OCI-LY3 (cell line): Measurements from ENCODE around the gene EFNA5.

Source experiments
- H2AFZ ChIP-seq: fragments of 200-600, 300-600 bp; shearing (Covaris generic); 2 replicates; pipeline ENCODE4 v1.6.0; 2014; ENCODE audit warnings: antibody characterized with exemption, low read depth, low read length
- H3K27ac ChIP-seq: fragments of 200-600, 300-600 bp; sonication (generic); 2 replicates; pipeline ENCODE4 v1.5.1; 2014; ENCODE audit warnings: mild to moderate bottlenecking, low read length, moderate library complexity, mixed read lengths
- H3K27me3 ChIP-seq: fragments of 200-600, 300-600 bp; sonication (generic); 2 replicates; pipeline ENCODE4 v1.6.1; 2014; ENCODE audit warnings: low read depth, low read length, mixed read lengths
- H3K36me3 ChIP-seq: fragments of 200-600, 300-600 bp; sonication (generic); replicated peaks from 2 replicates; pipeline ENCODE3; 2014; ENCODE audit warnings: low read depth, low read length, mixed read lengths
- H3K4me1 ChIP-seq: fragments of 300-600, 200-600 bp; sonication (generic); 2 replicates; pipeline ENCODE4 v1.6.1; 2014; ENCODE audit warnings: low read length, mixed read lengths
- H3K4me2 ChIP-seq: fragments of 200-600, 300-600 bp; sonication (generic); 2 replicates; pipeline ENCODE4 v1.6.1; 2014; ENCODE audit warnings: low read length, mixed read lengths
- H3K4me3 ChIP-seq: fragments of 300-600, 200-600 bp; sonication (generic); 2 replicates; pipeline ENCODE4 v1.5.1; 2014; ENCODE audit warnings: antibody characterized with exemption, mild to moderate bottlenecking, low read length, moderate library complexity
- H3K79me2 ChIP-seq: fragments of 300-600, 200-600 bp; shearing (Covaris generic); 2 replicates; pipeline ENCODE4 v1.6.1; 2014; ENCODE audit warnings: mild to moderate bottlenecking, low read length, mixed read lengths
- H3K9ac ChIP-seq: fragments of 300-600, 200-600 bp; shearing (Covaris generic); 2 replicates; pipeline ENCODE4 v1.6.0; 2014; ENCODE audit warnings: mild to moderate bottlenecking, low read length, moderate library complexity
- H3K9me3 ChIP-seq: fragments of 200-600, 300-600 bp; shearing (Covaris generic); 2 replicates; pipeline ENCODE4 v1.6.1; 2014; ENCODE audit warnings: low read length, mixed read lengths; ENCODE audit not compliant: insufficient read depth
- H4K20me1 ChIP-seq: fragments of 200-600, 300-600 bp; sonication (generic); 2 replicates; pipeline ENCODE4 v1.6.1; 2016; ENCODE audit warnings: low read length, mixed read lengths; ENCODE audit not compliant: insufficient read depth
- CTCF ChIP-seq: fragments of 200-600, 300-600 bp; sonication (generic); IDR thresholded peaks from 2 replicates; pipeline ENCODE4 v1.5.1; 2014; ENCODE audit warnings: antibody characterized with exemption, low read length, low read depth
- EZH2phosphoT487 ChIP-seq: fragments of 200-600 bp; shearing (Covaris generic); IDR thresholded peaks from 2 replicates; pipeline ENCODE4 v1.6.1; 2018; ENCODE audit warnings: antibody characterized with exemption, mixed run types, low read depth

The EFNA5 gene

GRCh38 chr5:107548477-107548876 is 122.3 kb downstream of the EFNA5 start:
- no peaks in the 10 kb centered on the region for H3K79me2 ChIP-seq
- H2AFZ ChIP-seq, result no peak overlapping the region
- H3K4me1 ChIP-seq, result no peaks in the 10 kb centered on the region
- H3K36me3 ChIP-seq, result no peaks in the 10 kb centered on the region
- H3K27me3 ChIP-seq, result no peaks in the 10 kb centered on the region
- no peak overlapping the region for H3K4me2 ChIP-seq
- no peak for TF ChIP-seq EZH2phosphoT487
- no peak for TF ChIP-seq CTCF
- no peak overlapping the region for H3K4me3 ChIP-seq
- no peak overlapping the region for H3K27ac ChIP-seq
- H4K20me1 ChIP-seq, result no peaks in the 10 kb centered on the region
- no peaks in the 10 kb centered on the region for H3K9me3 ChIP-seq
- H3K9ac ChIP-seq, result no peak overlapping the region

- Histone ChIP-seq H3K79me2 (no peaks in the 10 kb centered on the region), H3K9ac (no peak overlapping the region), H4K20me1 (no peaks in the 10 kb centered on the region), H2AFZ (no peak overlapping the region), H3K36me3 (no peaks in the 10 kb centered on the region), H3K4me1 (0 out of 2 replicates have a peak, but pooled peaks cover 3% of the 10 kb centered on the region), H3K27me3 (no peaks in the 10 kb centered on the region), H3K4me3 (no peak overlapping the region), H3K4me2 (no peak overlapping the region), H3K9me3 (no peaks in the 10 kb centered on the region), H3K27ac (no peak overlapping the region)
- TF ChIP-seq CTCF, result no peak
- no peak for TF ChIP-seq EZH2phosphoT487
Measured at GRCh38 chr5:107546719-107547118, 124.0 kb downstream of the EFNA5 start.

GRCh38 chr5:107545486-107545885 is 125.3 kb downstream of the EFNA5 start:
- H3K79me2 ChIP-seq, result no peaks in the 10 kb centered on the region
- no peaks in the 10 kb centered on the region for H3K36me3 ChIP-seq
- H3K4me2 ChIP-seq, result no peak overlapping the region
- H3K9ac ChIP-seq, result no peak overlapping the region
- H3K27ac ChIP-seq, result no peak overlapping the region
- no peak overlapping the region for H2AFZ ChIP-seq
- no peaks in the 10 kb centered on the region for H3K27me3 ChIP-seq
- H3K9me3 ChIP-seq, result no peaks in the 10 kb centered on the region
- H3K4me1 ChIP-seq, result 0 out of 2 replicates have a peak, but pooled peaks cover 3% of the 10 kb centered on the region
- no peaks in the 10 kb centered on the region for H4K20me1 ChIP-seq
- H3K4me3 ChIP-seq, result no peak overlapping the region
- TF ChIP-seq CTCF (no peak), EZH2phosphoT487 (no peak)

GRCh38 chr5:107544967-107545366 is 125.8 kb downstream of the EFNA5 start:
- H3K36me3 ChIP-seq, result no peaks in the 10 kb centered on the region
- H3K4me1 ChIP-seq, result 0 out of 2 replicates have a peak, but pooled peaks cover 3% of the 10 kb centered on the region
- no peak overlapping the region for H3K27ac ChIP-seq
- no peaks in the 10 kb centered on the region for H3K27me3 ChIP-seq
- H3K9ac ChIP-seq, result no peak overlapping the region
- TF ChIP-seq CTCF (no peak), EZH2phosphoT487 (no peak)
- no peaks in the 10 kb centered on the region for H3K79me2 ChIP-seq
- H2AFZ ChIP-seq, result no peak overlapping the region
- H3K4me3 ChIP-seq, result no peak overlapping the region
- H3K4me2 ChIP-seq, result no peak overlapping the region
- no peaks in the 10 kb centered on the region for H3K9me3 ChIP-seq
- H4K20me1 ChIP-seq, result no peaks in the 10 kb centered on the region
